Right lobe of liver (tissue), 4 donors: ENCODE data around the gene ANKS1B.

Experiments used
- POLR2A ChIP-seq: fragments of 450-650 bp; IDR thresholded peaks from one replicate; pipeline ENCODE4 v1.6.1; 2017; ENCODE audit warnings: antibody characterized with exemption, mild to moderate bottlenecking
- TF ChIP-seq, protein P1 (sequence below), 4 donors: fragments of 200-600 bp in 3 of 4; fragments of 450-650 bp in 1 of 4; IDR thresholded peaks; one replicate each; pipeline versions ENCODE4 v1.5.1 to v1.8.0; 2016 to 2022; ENCODE audit warnings: antibody characterized with exemption in 4 of 4, mild to moderate bottlenecking in 2 of 4
- donor health status: DM: no; HTN: no; CAD: no.
- donor health status: DM: no; HTN: no; CAD: no.
- donor health status: DM: no; HTN: yes; CAD: no.

DNA sequence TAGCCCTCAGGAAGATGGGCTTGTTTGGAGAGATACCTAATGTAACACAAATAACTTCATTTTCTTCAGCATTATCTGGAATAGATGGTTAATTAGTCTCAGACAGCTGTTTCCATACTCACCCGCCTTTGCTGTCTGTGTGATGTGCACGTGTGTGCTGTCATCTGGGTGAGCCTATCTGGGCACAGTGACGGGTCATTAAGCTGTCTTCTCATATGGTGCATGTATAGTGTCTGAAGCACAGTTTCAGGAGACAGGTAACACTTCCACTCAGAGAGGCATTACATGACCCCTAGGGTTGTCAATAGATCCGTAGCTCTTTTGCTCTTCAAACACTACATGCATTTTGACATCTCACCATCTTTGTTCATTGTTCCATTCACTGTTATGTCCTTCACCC, 846.3 kb downstream of the ANKS1B start:
- no peak for TF ChIP-seq POLR2A
- TF ChIP-seq, protein P1, sequence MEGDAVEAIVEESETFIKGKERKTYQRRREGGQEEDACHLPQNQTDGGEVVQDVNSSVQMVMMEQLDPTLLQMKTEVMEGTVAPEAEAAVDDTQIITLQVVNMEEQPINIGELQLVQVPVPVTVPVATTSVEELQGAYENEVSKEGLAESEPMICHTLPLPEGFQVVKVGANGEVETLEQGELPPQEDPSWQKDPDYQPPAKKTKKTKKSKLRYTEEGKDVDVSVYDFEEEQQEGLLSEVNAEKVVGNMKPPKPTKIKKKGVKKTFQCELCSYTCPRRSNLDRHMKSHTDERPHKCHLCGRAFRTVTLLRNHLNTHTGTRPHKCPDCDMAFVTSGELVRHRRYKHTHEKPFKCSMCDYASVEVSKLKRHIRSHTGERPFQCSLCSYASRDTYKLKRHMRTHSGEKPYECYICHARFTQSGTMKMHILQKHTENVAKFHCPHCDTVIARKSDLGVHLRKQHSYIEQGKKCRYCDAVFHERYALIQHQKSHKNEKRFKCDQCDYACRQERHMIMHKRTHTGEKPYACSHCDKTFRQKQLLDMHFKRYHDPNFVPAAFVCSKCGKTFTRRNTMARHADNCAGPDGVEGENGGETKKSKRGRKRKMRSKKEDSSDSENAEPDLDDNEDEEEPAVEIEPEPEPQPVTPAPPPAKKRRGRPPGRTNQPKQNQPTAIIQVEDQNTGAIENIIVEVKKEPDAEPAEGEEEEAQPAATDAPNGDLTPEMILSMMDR (IDR thresholded peaks at IDR 0.05), result no peak
